Measurements from ENCODE around the gene PTPMT1.

DNA sequence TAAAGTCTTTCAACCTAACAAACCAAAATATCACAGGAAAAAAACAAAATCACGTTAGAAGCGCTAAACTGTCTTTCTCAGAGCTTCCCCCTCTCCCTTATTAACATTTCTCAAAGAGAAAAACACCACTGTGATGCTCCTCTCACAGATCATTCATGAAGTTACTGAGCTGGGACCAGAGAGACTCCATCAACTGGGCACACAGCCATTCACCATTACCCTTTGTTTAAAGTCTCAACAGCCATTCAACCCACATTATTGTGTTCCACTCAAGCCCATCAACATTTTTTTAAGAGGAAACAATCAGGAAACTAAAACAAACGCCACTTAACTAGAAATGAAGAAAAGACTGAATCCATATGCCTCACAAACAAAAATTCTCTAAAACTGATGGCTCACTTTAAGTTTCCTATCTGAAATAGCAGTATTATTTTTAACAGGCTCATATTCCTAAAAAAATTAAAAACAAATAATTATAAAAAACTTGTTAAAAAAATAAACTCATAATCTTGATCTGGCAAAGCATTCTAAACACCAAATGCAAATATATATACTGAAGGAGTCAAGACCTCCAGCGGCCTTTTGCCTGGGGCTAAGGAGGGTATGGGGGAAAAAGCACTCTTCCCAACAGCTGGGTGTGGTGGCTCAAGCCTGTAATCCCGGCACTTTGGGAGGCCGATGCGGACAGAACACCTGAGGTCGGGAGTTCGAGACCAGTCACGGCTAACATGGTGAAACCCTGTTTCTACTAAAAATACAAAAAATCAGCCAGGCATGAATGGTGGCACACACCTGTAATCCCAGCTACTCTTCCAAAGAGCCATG is 26.4 kb upstream of the PTPMT1 start:
- TF ChIP-seq, protein P1, sequence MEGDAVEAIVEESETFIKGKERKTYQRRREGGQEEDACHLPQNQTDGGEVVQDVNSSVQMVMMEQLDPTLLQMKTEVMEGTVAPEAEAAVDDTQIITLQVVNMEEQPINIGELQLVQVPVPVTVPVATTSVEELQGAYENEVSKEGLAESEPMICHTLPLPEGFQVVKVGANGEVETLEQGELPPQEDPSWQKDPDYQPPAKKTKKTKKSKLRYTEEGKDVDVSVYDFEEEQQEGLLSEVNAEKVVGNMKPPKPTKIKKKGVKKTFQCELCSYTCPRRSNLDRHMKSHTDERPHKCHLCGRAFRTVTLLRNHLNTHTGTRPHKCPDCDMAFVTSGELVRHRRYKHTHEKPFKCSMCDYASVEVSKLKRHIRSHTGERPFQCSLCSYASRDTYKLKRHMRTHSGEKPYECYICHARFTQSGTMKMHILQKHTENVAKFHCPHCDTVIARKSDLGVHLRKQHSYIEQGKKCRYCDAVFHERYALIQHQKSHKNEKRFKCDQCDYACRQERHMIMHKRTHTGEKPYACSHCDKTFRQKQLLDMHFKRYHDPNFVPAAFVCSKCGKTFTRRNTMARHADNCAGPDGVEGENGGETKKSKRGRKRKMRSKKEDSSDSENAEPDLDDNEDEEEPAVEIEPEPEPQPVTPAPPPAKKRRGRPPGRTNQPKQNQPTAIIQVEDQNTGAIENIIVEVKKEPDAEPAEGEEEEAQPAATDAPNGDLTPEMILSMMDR (IDR thresholded peaks at IDR 0.05): no peak
- TF ChIP-seq POLR2AphosphoS5 (IDR thresholded peaks at IDR 0.05) (no peak), POLR2A (IDR thresholded peaks at IDR 0.05) (no peak)
